ENCODE data around the gene TIMELESS.

DNA sequence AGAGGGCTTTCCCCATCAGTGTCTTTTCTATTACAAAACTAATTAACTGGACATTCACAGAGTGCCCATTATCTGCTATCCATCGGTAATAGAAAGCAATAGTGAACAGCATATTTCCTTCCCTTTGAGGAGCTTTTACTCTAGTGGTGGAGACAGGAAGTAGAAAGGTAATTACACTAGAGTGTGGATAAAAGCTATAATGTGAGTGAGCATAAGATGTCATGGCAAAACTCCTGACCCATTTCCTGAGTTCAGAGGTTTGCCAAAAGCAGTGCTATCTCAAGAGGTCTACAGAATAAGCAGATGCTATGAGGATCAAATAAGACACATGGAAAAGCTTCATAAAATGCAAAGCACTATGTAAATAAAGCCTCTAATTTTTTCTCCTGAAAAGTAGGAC, 24.0 kb downstream of the TIMELESS start:
- TF ChIP-seq, protein P1, sequence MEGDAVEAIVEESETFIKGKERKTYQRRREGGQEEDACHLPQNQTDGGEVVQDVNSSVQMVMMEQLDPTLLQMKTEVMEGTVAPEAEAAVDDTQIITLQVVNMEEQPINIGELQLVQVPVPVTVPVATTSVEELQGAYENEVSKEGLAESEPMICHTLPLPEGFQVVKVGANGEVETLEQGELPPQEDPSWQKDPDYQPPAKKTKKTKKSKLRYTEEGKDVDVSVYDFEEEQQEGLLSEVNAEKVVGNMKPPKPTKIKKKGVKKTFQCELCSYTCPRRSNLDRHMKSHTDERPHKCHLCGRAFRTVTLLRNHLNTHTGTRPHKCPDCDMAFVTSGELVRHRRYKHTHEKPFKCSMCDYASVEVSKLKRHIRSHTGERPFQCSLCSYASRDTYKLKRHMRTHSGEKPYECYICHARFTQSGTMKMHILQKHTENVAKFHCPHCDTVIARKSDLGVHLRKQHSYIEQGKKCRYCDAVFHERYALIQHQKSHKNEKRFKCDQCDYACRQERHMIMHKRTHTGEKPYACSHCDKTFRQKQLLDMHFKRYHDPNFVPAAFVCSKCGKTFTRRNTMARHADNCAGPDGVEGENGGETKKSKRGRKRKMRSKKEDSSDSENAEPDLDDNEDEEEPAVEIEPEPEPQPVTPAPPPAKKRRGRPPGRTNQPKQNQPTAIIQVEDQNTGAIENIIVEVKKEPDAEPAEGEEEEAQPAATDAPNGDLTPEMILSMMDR (IDR thresholded peaks at IDR 0.05) = no peak
- no peak for TF ChIP-seq POLR2A (IDR thresholded peaks at IDR 0.05)

All from right lobe of liver (tissue), 4 donors.